ENCODE results near the gene OR56B4.

The OR56B4 gene

DNA sequence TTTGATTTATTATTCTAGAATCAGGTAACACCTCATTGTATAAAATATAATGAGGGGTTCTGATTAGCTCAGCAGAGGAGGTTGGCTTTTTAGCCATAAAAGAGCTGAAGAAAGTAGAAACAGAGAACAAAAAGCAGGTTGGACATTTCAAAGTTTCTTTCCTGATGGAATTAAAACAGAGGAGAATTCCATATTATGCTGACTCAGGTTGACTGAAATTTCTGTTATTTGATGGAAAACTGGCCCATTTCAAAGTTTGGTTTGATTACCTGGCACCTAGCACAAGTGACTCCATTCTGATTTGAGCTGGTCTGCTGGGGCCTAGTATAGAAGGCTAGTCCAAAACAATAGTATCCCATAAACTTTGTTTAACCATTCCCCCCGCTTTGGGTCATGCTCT is 24.9 kb downstream of the OR56B4 start:
- TF ChIP-seq, protein P1, sequence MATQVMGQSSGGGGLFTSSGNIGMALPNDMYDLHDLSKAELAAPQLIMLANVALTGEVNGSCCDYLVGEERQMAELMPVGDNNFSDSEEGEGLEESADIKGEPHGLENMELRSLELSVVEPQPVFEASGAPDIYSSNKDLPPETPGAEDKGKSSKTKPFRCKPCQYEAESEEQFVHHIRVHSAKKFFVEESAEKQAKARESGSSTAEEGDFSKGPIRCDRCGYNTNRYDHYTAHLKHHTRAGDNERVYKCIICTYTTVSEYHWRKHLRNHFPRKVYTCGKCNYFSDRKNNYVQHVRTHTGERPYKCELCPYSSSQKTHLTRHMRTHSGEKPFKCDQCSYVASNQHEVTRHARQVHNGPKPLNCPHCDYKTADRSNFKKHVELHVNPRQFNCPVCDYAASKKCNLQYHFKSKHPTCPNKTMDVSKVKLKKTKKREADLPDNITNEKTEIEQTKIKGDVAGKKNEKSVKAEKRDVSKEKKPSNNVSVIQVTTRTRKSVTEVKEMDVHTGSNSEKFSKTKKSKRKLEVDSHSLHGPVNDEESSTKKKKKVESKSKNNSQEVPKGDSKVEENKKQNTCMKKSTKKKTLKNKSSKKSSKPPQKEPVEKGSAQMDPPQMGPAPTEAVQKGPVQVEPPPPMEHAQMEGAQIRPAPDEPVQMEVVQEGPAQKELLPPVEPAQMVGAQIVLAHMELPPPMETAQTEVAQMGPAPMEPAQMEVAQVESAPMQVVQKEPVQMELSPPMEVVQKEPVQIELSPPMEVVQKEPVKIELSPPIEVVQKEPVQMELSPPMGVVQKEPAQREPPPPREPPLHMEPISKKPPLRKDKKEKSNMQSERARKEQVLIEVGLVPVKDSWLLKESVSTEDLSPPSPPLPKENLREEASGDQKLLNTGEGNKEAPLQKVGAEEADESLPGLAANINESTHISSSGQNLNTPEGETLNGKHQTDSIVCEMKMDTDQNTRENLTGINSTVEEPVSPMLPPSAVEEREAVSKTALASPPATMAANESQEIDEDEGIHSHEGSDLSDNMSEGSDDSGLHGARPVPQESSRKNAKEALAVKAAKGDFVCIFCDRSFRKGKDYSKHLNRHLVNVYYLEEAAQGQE (IDR thresholded peaks at IDR 0.05; ENCODE audit: low read depth), result no peak
- TF ChIP-seq TCF12 (IDR thresholded peaks at IDR 0.05; ENCODE audit: low read depth), result no peak
- TF ChIP-seq ZBTB7A (IDR thresholded peaks at IDR 0.05; ENCODE audit: low read depth), result no peak
- TF ChIP-seq CEBPB (IDR thresholded peaks at IDR 0.05), result no peak
- TF ChIP-seq EGR1 (IDR thresholded peaks at IDR 0.05), result no peak
- no peak for TF ChIP-seq CREB1 (IDR thresholded peaks at IDR 0.05; ENCODE audit: low read depth)
- TF ChIP-seq YY1 (IDR thresholded peaks at IDR 0.05; ENCODE audit: low read depth), result no peak
- TF ChIP-seq RAD21 (IDR thresholded peaks at IDR 0.05; ENCODE audit: low read depth), result no peak
- no peak for TF ChIP-seq NFIC (IDR thresholded peaks at IDR 0.05)
- TF ChIP-seq EP300 (IDR thresholded peaks at IDR 0.05; ENCODE audit: borderline replicate concordance), result no peak
- no peak for TF ChIP-seq TAF1 (IDR thresholded peaks at IDR 0.05; ENCODE audit: low read depth)
- TF ChIP-seq, protein P2, sequence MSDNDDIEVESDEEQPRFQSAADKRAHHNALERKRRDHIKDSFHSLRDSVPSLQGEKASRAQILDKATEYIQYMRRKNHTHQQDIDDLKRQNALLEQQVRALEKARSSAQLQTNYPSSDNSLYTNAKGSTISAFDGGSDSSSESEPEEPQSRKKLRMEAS (IDR thresholded peaks at IDR 0.05), result no peak
- TF ChIP-seq, protein P3, sequence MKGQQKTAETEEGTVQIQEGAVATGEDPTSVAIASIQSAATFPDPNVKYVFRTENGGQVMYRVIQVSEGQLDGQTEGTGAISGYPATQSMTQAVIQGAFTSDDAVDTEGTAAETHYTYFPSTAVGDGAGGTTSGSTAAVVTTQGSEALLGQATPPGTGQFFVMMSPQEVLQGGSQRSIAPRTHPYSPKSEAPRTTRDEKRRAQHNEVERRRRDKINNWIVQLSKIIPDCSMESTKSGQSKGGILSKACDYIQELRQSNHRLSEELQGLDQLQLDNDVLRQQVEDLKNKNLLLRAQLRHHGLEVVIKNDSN (IDR thresholded peaks at IDR 0.05), result no peak

DNA sequence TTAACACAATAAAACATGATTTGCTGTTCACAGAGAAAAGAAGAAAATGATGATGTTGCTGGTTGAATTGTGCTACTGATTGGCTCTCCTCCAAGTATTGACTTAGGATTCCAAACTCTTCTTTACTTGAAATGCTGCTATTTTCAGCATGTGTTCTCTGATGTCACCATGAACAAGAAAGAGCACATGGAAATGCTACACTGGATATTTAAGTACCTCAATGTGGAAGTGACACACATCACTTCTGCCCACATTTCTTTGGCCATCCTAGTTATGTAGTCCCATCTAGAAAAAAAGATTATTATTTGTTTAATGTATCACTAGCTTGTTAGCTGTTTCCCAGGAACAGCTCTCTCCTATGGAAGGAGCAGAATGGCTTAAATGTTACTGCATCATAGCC is 35.5 kb downstream of the OR56B4 start:
- TF ChIP-seq RAD21 (IDR thresholded peaks at IDR 0.05; ENCODE audit: low read depth), result no peak
- TF ChIP-seq, protein P2 (IDR thresholded peaks at IDR 0.05), result no peak
- TF ChIP-seq EGR1 (IDR thresholded peaks at IDR 0.05), result no peak
- TF ChIP-seq FOXM1 (IDR thresholded peaks at IDR 0.05; ENCODE audit: borderline replicate concordance, low read depth), result no peak
- no peak for TF ChIP-seq CREB1 (IDR thresholded peaks at IDR 0.05; ENCODE audit: low read depth)
- TF ChIP-seq, protein P3 (IDR thresholded peaks at IDR 0.05), result no peak
- TF ChIP-seq TCF12 (IDR thresholded peaks at IDR 0.05; ENCODE audit: low read depth), result no peak
- TF ChIP-seq TAF1 (IDR thresholded peaks at IDR 0.05; ENCODE audit: low read depth), result no peak
- TF ChIP-seq, protein P1 (IDR thresholded peaks at IDR 0.05; ENCODE audit: low read depth), result no peak
- TF ChIP-seq TEAD4 (IDR thresholded peaks at IDR 0.05), result no peak
- no peak for TF ChIP-seq NFIC (IDR thresholded peaks at IDR 0.05)
- no peak for TF ChIP-seq YY1 (IDR thresholded peaks at IDR 0.05; ENCODE audit: low read depth)
- TF ChIP-seq EP300 (IDR thresholded peaks at IDR 0.05; ENCODE audit: borderline replicate concordance), result no peak
- TF ChIP-seq CEBPB (IDR thresholded peaks at IDR 0.05), result no peak
- TF ChIP-seq ZBTB7A (IDR thresholded peaks at IDR 0.05; ENCODE audit: low read depth), result no peak

DNA sequence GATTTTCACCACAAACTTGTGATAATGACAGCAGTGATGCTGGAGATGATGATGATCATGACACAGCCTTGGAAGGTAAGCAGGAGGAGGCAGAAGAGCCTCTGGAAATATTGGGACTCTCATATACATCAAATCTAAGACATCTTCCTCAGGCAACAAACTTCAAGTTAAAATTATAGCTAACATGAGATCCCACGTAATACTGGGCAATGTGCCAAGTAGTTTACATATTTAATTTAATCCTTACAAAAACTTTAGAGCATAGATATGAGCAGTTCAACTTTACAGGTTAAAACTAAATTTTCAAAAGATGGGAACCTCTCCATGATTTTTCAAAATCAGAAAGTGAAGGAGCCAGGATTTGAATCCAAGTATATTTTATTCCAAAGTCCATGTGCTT is 43.6 kb downstream of the OR56B4 start:
- TF ChIP-seq EP300 (IDR thresholded peaks at IDR 0.05; ENCODE audit: borderline replicate concordance) (no peak), RAD21 (IDR thresholded peaks at IDR 0.05; ENCODE audit: low read depth) (no peak), TCF12 (IDR thresholded peaks at IDR 0.05; ENCODE audit: low read depth) (no peak), CREB1 (IDR thresholded peaks at IDR 0.05; ENCODE audit: low read depth) (no peak), TAF1 (IDR thresholded peaks at IDR 0.05; ENCODE audit: low read depth) (no peak), ZBTB7A (IDR thresholded peaks at IDR 0.05; ENCODE audit: low read depth) (no peak), YY1 (IDR thresholded peaks at IDR 0.05; ENCODE audit: low read depth) (no peak), EGR1 (IDR thresholded peaks at IDR 0.05) (no peak), TEAD4 (IDR thresholded peaks at IDR 0.05) (no peak), FOXM1 (IDR thresholded peaks at IDR 0.05; ENCODE audit: borderline replicate concordance, low read depth) (no peak), CEBPB (IDR thresholded peaks at IDR 0.05) (no peak), NFIC (IDR thresholded peaks at IDR 0.05) (no peak)
- TF ChIP-seq, protein P2 (IDR thresholded peaks at IDR 0.05), result no peak
- TF ChIP-seq, protein P3 (IDR thresholded peaks at IDR 0.05), result no peak
- TF ChIP-seq, protein P1 (IDR thresholded peaks at IDR 0.05; ENCODE audit: low read depth), result no peak
